ENCODE data around the gene CIZ1. TPM values are rescaled to one million over a fixed set of nuclear protein-coding genes. Genes with fewer than 3 reads are reported as not detected.

The CIZ1 gene
- total RNA-seq, 1 donor from 2014 or later: 33.4 TPM

- Histone ChIP-seq H3K4me3 (peak overlapping the region; percentile 37), H2AFZ (replicated peaks) (no peak overlapping the region), H3F3A (ENCODE audit: low read depth) (peaks cover 14% of the 10 kb centered on the region), H3K79me2 (ENCODE audit: low read depth) (peaks cover 10% of the 10 kb centered on the region), H3K36me3 (no peaks in the 10 kb centered on the region), H3K27ac (no peak overlapping the region), H3K9me3 (ENCODE audit: low read depth) (no peaks in the 10 kb centered on the region), H3K9ac (no peak overlapping the region), H3K4me1 (peaks cover 5% of the 10 kb centered on the region), H3K4me2 (peak overlapping the region; percentile 59), H3K27me3 (no peaks in the 10 kb centered on the region), H4K20me1 (ENCODE audit: low read depth) (peaks cover 13% of the 10 kb centered on the region)
- Mint-ChIP-seq H3K9me3 (no peaks in the 10 kb centered on the region), H3K27ac (peak overlapping the region; percentile 60), H3K4me1 (peaks cover 11% of the 10 kb centered on the region), H3K4me3 (peak overlapping the region; percentile 82), H3K36me3 (peaks cover 7% of the 10 kb centered on the region), H3K27me3 (ENCODE audit: insufficient read depth, low read depth) (no peaks in the 10 kb centered on the region)
- TF ChIP-seq EZH2phosphoT487 (IDR thresholded peaks at IDR 0.05): no peak
- TF ChIP-seq CTCF (IDR thresholded peaks at IDR 0.05): no peak
- TF ChIP-seq EZH2 (IDR thresholded peaks at IDR 0.05): no peak
- DNase-seq (ENCODE audit: low spot score): no peak
These were observed 31.9 kb downstream of the CIZ1 start for GRCh38 chr9:128159522-128159783.

GRCh38 chr9:128155736-128156500 lies 35.5 kb downstream of the CIZ1 start:
- peaks cover 6% of the 10 kb centered on the region for H3K4me1 Mint-ChIP-seq
- H3K36me3 Mint-ChIP-seq: no peaks in the 10 kb centered on the region
- Histone ChIP-seq H3K79me2 (ENCODE audit: low read depth) (peaks cover 4% of the 10 kb centered on the region), H3K4me2 (no peak overlapping the region), H3K4me3 (no peak overlapping the region), H3K27ac (no peak overlapping the region), H3K9me3 (ENCODE audit: low read depth) (no peaks in the 10 kb centered on the region), H3F3A (ENCODE audit: low read depth) (peaks cover 6% of the 10 kb centered on the region), H3K4me1 (peaks cover 1% of the 10 kb centered on the region), H3K27me3 (no peaks in the 10 kb centered on the region), H4K20me1 (ENCODE audit: low read depth) (no peaks in the 10 kb centered on the region), H3K9ac (no peak overlapping the region), H2AFZ (replicated peaks) (no peak overlapping the region), H3K36me3 (no peaks in the 10 kb centered on the region)
- peaks cover 3% of the 10 kb centered on the region for H3K27me3 Mint-ChIP-seq (ENCODE audit: insufficient read depth, low read depth)
- H3K9me3 Mint-ChIP-seq: no peaks in the 10 kb centered on the region
- no peak overlapping the region for H3K4me3 Mint-ChIP-seq
- TF ChIP-seq CTCF (IDR thresholded peaks at IDR 0.05) (no peak), EZH2 (IDR thresholded peaks at IDR 0.05) (no peak), EZH2phosphoT487 (IDR thresholded peaks at IDR 0.05) (no peak)
- DNase-seq (ENCODE audit: low spot score): no peak
- peak overlapping the region; percentile 72 for H3K27ac Mint-ChIP-seq

GRCh38 chr9:128153947-128154695 lies 37.3 kb downstream of the CIZ1 start:
- no peaks in the 10 kb centered on the region for H3K9me3 ChIP-seq (ENCODE audit: low read depth)
- H3K4me3 ChIP-seq: no peak overlapping the region
- H3K27ac ChIP-seq: no peak overlapping the region
- Mint-ChIP-seq H3K4me1 (peaks cover 9% of the 10 kb centered on the region), H3K9me3 (no peaks in the 10 kb centered on the region), H3K4me3 (no peak overlapping the region), H3K27me3 (ENCODE audit: insufficient read depth, low read depth) (peaks cover 7% of the 10 kb centered on the region), H3K36me3 (no peaks in the 10 kb centered on the region), H3K27ac (no peak overlapping the region)
- no peak overlapping the region for H3K4me2 ChIP-seq
- H3K4me1 ChIP-seq: no peaks in the 10 kb centered on the region
- no peak overlapping the region for H2AFZ ChIP-seq (replicated peaks)
- no peak overlapping the region for H3K9ac ChIP-seq
- TF ChIP-seq CTCF (IDR thresholded peaks at IDR 0.05) (no peak), EZH2phosphoT487 (IDR thresholded peaks at IDR 0.05) (no peak), EZH2 (IDR thresholded peaks at IDR 0.05) (no peak)
- no peaks in the 10 kb centered on the region for H3K79me2 ChIP-seq (ENCODE audit: low read depth)
- H3K27me3 ChIP-seq: no peaks in the 10 kb centered on the region
- no peaks in the 10 kb centered on the region for H3K36me3 ChIP-seq
- H3F3A ChIP-seq (ENCODE audit: low read depth): peaks cover 6% of the 10 kb centered on the region
- H4K20me1 ChIP-seq (ENCODE audit: low read depth): no peaks in the 10 kb centered on the region
- DNase-seq (ENCODE audit: low spot score): no peak

All from neural progenitor cell (in vitro differentiated cells).